ENCODE results near the gene CYP1A1.

Gene CYP1A1

DNA sequence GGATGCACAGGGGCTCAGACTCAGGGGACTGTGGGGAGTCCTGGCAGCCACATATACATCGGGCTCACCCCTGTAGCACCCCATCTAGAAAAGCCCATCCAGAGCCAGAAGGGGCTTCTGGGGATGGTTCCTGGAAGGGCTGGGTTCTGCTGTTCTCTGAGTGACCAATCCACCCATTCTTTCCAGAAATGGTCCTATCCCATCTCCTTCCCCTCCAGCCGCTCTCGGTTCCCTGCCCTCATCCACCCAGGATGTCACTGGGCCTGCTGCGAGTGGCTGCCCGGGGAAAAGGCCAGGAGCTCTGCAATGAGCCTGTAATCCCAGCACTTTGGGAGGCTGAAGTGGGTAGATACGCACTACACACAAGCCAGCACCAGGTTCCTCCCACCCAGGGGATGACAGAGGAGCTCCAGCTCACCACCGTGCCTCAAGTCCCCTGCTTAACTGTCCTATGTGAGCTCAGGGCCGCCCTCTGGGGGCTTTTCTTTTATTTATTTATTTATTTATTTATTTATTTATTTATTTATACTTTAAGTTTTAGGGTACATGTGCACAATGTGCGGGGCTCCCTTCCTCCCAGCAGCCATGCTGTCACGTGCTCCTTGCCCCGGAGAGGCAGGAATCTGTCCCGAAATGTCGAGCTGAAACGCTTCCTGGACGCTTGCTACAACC lies 42.9 kb upstream of the CYP1A1 start:
- H3K4me3 ChIP-seq (replicated peaks in 1 of 2; ENCODE audit: low read depth in 2 of 2, low read length in 2 of 2), result no peak overlapping the region
- no peak for DNase-seq (ENCODE audit: low read depth in 2 of 2)
- no peak for TF ChIP-seq CTCF (IDR thresholded peaks at IDR 0.05; ENCODE audit: low read depth, low read length)

DNA sequence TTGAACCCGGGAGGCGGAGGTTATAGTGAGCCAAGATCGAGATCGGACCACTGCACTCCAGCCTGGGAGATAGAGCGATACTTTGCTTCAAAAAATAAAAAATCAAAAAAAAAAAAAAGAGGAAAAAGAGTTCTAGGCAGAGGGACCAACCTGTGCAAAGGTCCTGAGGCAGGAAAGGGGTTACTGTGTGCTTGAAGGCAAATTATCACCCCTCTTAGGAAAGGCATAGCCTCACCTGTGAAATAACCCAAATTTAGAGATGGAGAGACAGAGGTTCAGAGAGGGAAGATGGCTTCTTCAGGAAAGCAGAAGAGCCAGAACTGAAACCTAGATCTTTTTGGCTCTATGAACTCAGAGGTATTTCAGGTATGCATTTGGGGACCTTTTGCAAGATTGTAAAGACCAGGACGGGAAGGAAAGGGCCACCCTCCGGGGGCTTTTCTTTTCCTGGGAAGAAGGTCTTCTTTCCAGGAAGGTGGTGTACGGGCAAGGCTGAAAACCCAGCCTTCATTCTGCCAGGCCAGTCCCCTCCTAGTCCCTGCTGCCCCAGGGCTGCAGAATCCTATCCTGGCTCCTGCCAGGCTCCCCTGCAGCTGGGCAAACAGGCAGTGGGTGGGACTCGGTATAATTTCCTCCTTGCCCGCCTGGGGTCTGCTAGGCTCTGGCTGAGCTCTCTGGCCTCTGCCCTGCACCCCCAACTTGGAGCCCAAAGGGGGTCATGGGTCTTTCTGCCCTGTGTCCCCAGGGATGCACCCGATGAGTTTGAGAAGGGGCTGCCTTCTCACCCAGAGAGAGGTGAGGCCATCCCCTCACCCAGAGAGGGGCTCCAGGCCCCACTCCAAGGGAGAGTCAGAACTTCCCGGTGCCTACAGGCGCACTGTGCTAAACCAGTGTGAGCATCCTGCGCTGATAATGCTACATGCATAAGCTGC lies 42.1 kb upstream of the CYP1A1 start:
- no peak overlapping the region for H3K4me3 ChIP-seq (replicated peaks in 1 of 2; ENCODE audit: low read depth in 2 of 2, low read length in 2 of 2)
- TF ChIP-seq CTCF (IDR thresholded peaks at IDR 0.05; ENCODE audit: low read depth, low read length), result no peak
- DNase-seq (ENCODE audit: low read depth in 2 of 2), result no peak

DNA sequence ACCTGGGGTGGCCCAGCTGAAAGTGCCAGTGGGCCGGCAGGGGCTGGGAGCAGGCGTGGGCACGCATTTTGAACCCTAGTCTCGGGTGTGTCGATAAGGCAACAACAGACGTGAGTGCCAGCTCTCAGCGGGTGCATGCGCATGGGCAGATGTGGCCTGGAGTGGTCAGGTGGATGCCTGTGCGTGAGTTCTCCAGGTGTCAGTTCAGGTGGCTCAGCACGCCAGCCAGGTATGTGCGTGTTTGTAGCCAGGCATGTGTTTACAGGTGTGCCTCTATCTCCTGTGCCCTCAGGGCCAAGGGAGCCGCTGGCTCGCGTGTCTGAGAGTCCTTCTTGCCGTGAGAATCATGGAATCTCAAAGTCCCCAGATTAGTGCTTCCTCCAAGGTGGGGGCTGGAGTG lies 38.1 kb upstream of the CYP1A1 start:
- TF ChIP-seq CTCF (IDR thresholded peaks at IDR 0.05; ENCODE audit: low read depth, low read length), result no peak
- DNase-seq (ENCODE audit: low read depth in 2 of 2), result no peak
- no peak overlapping the region for H3K4me3 ChIP-seq (replicated peaks in 1 of 2; ENCODE audit: low read depth in 2 of 2, low read length in 2 of 2)

DNA sequence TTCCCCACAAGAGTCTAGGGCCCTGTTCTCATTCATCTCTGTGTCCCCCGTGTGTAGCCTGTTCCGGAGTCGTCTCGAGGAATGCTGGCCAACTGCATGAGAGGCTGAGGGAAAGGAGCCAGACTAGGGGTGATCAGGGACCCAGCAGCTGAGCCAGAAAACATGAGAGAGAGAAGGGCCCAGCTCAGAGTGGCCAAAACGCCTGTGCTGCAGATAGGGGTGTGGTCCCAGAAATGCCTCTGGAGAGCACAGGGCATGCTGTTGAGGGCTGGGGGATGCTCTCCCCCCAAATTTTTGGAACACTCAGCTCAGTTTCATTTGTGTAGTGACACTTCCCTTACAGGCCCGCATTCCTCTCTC lies 37.4 kb upstream of the CYP1A1 start:
- no peak for DNase-seq (ENCODE audit: low read depth in 2 of 2)
- H3K4me3 ChIP-seq (replicated peaks in 1 of 2; ENCODE audit: low read depth in 2 of 2, low read length in 2 of 2), result no peak overlapping the region
- no peak for TF ChIP-seq CTCF (IDR thresholded peaks at IDR 0.05; ENCODE audit: low read depth, low read length)

DNA sequence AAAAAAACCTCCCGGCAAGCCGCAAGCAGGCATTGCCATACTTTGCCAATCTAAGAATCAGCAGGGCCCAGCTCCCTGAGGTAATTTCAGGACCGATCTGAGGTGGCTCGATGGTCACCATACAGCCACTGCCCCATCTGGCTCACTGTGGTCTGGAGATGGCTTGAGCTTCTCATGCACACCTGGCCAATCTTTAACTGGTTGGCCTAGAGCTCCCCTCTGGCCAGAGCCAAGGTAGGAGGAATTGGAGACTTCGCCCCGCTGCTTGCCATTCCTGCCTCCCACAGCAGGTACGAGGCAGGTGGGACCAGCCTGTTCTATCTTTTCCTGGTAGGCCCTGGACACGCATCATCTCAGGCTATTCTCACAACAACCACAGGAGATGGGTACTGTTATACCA lies 33.4 kb upstream of the CYP1A1 start:
- no peak for TF ChIP-seq CTCF (IDR thresholded peaks at IDR 0.05; ENCODE audit: low read depth, low read length)
- no peak overlapping the region for H3K4me3 ChIP-seq (replicated peaks in 1 of 2; ENCODE audit: low read depth in 2 of 2, low read length in 2 of 2)
- DNase-seq (ENCODE audit: low read depth in 2 of 2), result no peak

DNA sequence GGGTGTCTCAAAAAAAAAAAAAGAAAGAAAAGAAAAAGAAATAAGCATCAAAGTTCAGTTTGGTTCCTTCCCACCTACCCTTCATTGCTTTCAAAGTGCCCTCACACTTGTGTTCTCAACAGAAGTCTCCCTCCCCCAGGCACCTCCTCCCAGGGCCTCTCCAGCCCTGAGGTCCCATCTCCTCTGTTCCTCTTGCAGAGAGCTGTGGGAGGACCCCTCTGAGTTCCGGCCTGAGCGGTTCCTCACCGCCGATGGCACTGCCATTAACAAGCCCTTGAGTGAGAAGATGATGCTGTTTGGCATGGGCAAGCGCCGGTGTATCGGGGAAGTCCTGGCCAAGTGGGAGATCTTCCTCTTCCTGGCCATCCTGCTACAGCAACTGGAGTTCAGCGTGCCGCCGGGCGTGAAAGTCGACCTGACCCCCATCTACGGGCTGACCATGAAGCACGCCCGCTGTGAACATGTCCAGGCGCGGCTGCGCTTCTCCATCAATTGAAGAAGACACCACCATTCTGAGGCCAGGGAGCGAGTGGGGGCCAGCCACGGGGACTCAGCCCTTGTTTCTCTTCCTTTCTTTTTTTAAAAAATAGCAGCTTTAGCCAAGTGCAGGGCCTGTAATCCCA lies 29.4 kb upstream of the CYP1A1 start:
- DNase-seq (ENCODE audit: low read depth in 2 of 2), result no peak
- no peak for TF ChIP-seq CTCF (IDR thresholded peaks at IDR 0.05; ENCODE audit: low read depth, low read length)
- no peak overlapping the region for H3K4me3 ChIP-seq (replicated peaks in 1 of 2; ENCODE audit: low read depth in 2 of 2, low read length in 2 of 2)

Measured in cardiac fibroblast (primary cell).